Activated T-cell treated with anti-CD3 and anti-CD28 coated beads, Interleukin-2, amount 50 U/mL, for 72 hours (primary cell): Measurements from ENCODE around the gene NYAP1. TPM values are rescaled to one million over a fixed set of nuclear protein-coding genes. Genes with fewer than 3 reads are reported as not detected.
A peak's percentile ranks its signal among the peaks of the same experiment; 100 is the strongest.

ENCODE experiments used
- ATAC-seq, 2 donors: fragments of 150-1000 bp; cut with Tn5 transposase; replicated peaks in 1 of 2; 2 replicates each; pipeline ENCODE4 v1.10.0; 2021; ENCODE audit warnings: moderate library complexity in 2 of 2, mild to moderate bottlenecking in 1 of 2
- DNase-seq, 2 donors: peaks; one replicate each; pipeline ENCODE4 v3.0.0; 2021 to 2022; ENCODE audit warnings: mixed read lengths in 1 of 2
- H3K27ac Mint-ChIP-seq: one replicate; pipeline ENCODE4 v1.8.0; 2022; ENCODE audit warnings: mild to moderate bottlenecking, moderate library complexity, mixed read lengths
- H3K27me3 Mint-ChIP-seq: one replicate; pipeline ENCODE4 v1.8.0; 2022; ENCODE audit warnings: low read depth, mixed read lengths
- H3K36me3 Mint-ChIP-seq, 2 donors: one replicate each; pipeline ENCODE4 v1.8.0; 2022; ENCODE audit warnings: mixed read lengths in 2 of 2, mild to moderate bottlenecking in 1 of 2; ENCODE audit not compliant: insufficient read depth in 2 of 2
- H3K4me1 Mint-ChIP-seq: one replicate; pipeline ENCODE4 v1.8.0; 2022; ENCODE audit warnings: low read depth, mixed read lengths
- H3K4me3 Mint-ChIP-seq, 2 donors: one replicate each; pipeline ENCODE4 v1.8.0; 2022; ENCODE audit warnings: mild to moderate bottlenecking in 2 of 2, mixed read lengths in 2 of 2, moderate library complexity in 2 of 2
- H3K9me3 Mint-ChIP-seq, 2 donors: one replicate each; pipeline ENCODE4 v1.8.0; 2022; ENCODE audit warnings: mixed read lengths in 2 of 2
- total RNA-seq, 2 donors: library from RNA; stranded (reverse); gene quantifications; one replicate each; pipeline ENCODE4 v1.2.3, GENCODE V29; 2022

NYAP1 gene
- total RNA-seq, 2 donors from 2014 or later: 0.67 to 0.72 TPM

DNA sequence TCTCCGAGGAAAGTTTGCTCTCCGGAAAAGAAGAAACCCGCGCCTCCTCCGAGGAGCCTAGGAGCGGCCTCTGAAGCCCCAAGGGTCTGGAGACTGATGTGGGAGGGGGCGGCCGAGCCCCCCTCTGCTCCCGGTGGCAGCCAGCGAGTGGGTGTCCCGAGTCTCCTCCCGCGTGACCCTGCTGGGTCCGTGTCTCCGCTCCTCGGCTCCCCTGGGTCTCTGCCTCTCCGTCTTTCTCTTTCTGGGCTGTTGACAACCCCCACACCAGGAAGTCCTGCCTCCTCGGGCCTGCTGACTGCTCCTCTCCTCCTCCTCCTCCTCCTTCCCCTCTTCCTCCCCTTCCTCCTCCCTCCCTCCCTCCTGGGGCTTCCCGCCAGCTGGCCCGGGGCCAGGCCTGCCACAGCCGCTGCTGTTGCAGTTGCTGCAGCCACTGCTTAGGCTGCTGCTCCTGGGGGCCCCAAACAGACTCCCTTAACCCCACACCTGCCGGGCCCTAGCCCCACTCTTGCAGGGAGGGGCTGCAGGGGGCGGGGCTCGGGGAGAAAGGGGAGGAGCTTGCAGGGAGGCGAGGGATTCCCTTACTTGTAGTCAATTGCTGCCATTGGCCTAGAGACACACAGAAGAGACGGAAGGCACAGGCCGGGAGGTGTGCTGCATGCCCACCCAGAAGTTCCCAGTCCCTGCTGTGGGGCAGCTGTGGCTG is 4.6 kb upstream of the NYAP1 start, which contains the start of gene TSC22D4:
Gene TSC22D4, minus strand, starts transcription at position 257 of the 703 bp plus-strand sequence. CDS start 1,176 bp downstream, outside the sequence.
- Mint-ChIP-seq H3K9me3 (no peaks in the 10 kb centered on the region), H3K4me1 (peaks cover 42% of the 10 kb centered on the region), H3K27me3 (no peaks in the 10 kb centered on the region), H3K4me3 (peak within 1 kb of the TSS; percentile 86), H3K36me3 (peaks cover 7 to 11% of the 10 kb centered on the region in 2 donors), H3K27ac (peak within 1 kb of the TSS; percentile 94)
- DNase-seq (peak; percentile 91), ATAC-seq (peak; percentile 77 to 78)

DNA sequence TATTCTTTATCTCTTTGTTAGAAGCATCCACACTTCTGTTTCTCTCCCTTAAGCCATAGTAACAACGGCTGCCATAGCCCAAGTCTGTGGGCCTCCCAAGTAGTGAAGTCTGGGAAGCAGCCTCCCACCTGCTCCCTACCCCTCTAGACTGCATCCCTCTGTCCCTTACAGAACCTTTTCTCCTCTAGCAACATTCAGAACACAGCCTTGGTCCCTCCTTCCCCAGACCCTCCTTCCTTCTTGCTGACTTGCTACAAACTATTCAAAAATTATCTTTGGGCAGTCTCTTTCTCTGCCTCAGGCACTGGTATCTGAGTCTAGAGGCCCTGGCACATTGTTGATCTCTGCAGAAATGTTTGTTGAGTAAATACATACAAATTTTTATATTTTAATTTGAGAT is 2.3 kb upstream of the NYAP1 start:
- no peak for DNase-seq
- no peak overlapping the region for H3K4me3 Mint-ChIP-seq

DNA sequence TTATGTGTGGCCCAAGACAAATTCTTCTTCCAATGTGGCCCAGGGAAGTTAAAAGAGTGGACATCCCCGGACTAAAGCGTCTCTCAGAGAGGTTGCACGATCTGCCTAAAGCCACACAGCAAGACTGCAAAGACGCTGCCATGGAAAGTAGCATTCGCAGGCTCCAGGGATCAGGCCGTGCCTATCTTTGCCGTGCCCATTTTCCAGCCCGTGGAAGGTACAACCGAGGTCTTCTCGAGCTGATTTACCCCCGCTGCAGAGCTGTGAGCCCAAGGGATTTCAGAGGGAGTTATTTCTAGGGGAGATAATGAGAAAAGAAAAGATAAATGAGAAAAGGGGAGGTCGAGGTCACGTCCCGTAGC is 1.0 kb upstream of the NYAP1 start:
- ATAC-seq (no peak), DNase-seq (no peak)
- Mint-ChIP-seq H3K27me3 (no peaks in the 10 kb centered on the region), H3K4me3 (peak overlapping the region; percentile 96 to 97), H3K4me1 (peaks cover 13% of the 10 kb centered on the region), H3K36me3 (peaks cover 0 to 6% of the 10 kb centered on the region in 2 donors), H3K9me3 (no peaks in the 10 kb centered on the region), H3K27ac (peak overlapping the region; percentile 68)

More for the DNA sequence above, 2.3 kb upstream of the NYAP1 start:
- peaks cover 20% of the 10 kb centered on the region for H3K4me1 Mint-ChIP-seq
- H3K27me3 Mint-ChIP-seq: no peaks in the 10 kb centered on the region
- no peak overlapping the region for H3K27ac Mint-ChIP-seq
- H3K36me3 Mint-ChIP-seq: peaks cover 2 to 10% of the 10 kb centered on the region in 2 donors
- no peak for ATAC-seq
- H3K9me3 Mint-ChIP-seq: no peaks in the 10 kb centered on the region

- no peaks in the 10 kb centered on the region for H3K9me3 Mint-ChIP-seq
- ATAC-seq (peak; percentile 70 to 72), DNase-seq (peak; percentile 89 to 93)
- no peaks in the 10 kb centered on the region for H3K27me3 Mint-ChIP-seq
- peaks cover 0 to 5% of the 10 kb centered on the region in 2 donors for H3K36me3 Mint-ChIP-seq
- H3K4me1 Mint-ChIP-seq: peaks cover 13% of the 10 kb centered on the region
- peak overlapping the region; percentile 68 for H3K27ac Mint-ChIP-seq
- peak overlapping the region; percentile 96 to 97 for H3K4me3 Mint-ChIP-seq
Observed at GRCh38 chr7:100483090-100483721, 521 bp upstream of the NYAP1 start.

DNA sequence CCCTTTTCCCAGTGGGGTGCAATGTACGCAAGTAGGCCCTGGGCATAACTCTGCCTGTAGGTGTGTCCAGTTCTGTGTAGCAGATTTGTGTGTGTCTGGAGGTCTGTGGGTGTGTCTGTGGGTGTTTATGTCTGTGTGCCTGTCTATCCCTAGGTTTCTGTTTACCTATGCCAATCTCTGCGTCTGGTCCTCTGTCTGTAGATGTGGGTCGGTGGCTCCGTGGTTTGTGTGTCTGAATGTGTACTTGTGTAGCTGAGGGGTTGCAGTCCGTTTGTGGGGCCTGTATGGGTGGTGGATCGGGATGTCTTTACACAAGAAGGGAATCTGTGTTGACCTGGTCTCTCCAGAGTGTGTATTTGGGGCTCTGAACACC is 932 bp downstream of the NYAP1 start:
- no peak overlapping the region for H3K27ac Mint-ChIP-seq
- H3K4me1 Mint-ChIP-seq: peaks cover 9% of the 10 kb centered on the region
- no peak for DNase-seq
- H3K9me3 Mint-ChIP-seq: no peaks in the 10 kb centered on the region
- no peak for ATAC-seq
- H3K27me3 Mint-ChIP-seq: no peaks in the 10 kb centered on the region
- peak overlapping the region in 1 of 2 donors; percentile 7 for H3K4me3 Mint-ChIP-seq
- H3K36me3 Mint-ChIP-seq: no peaks in the 10 kb centered on the region

GRCh38 chr7:100485471-100485876 is 1.7 kb downstream of the NYAP1 start:
- DNase-seq (no peak), ATAC-seq (no peak)
- H3K27ac Mint-ChIP-seq: no peak overlapping the region
- H3K4me3 Mint-ChIP-seq: no peak overlapping the region
- no peaks in the 10 kb centered on the region for H3K9me3 Mint-ChIP-seq
- peaks cover 7% of the 10 kb centered on the region for H3K4me1 Mint-ChIP-seq
- H3K36me3 Mint-ChIP-seq: no peaks in the 10 kb centered on the region
- no peaks in the 10 kb centered on the region for H3K27me3 Mint-ChIP-seq

GRCh38 chr7:100486111-100486636 is 2.4 kb downstream of the NYAP1 start:
- no peaks in the 10 kb centered on the region for H3K36me3 Mint-ChIP-seq
- no peak overlapping the region for H3K4me3 Mint-ChIP-seq
- DNase-seq: no peak
- peaks cover 7% of the 10 kb centered on the region for H3K4me1 Mint-ChIP-seq
- no peak for ATAC-seq
- H3K27ac Mint-ChIP-seq: no peak overlapping the region
- no peaks in the 10 kb centered on the region for H3K27me3 Mint-ChIP-seq
- H3K9me3 Mint-ChIP-seq: no peaks in the 10 kb centered on the region

DNA sequence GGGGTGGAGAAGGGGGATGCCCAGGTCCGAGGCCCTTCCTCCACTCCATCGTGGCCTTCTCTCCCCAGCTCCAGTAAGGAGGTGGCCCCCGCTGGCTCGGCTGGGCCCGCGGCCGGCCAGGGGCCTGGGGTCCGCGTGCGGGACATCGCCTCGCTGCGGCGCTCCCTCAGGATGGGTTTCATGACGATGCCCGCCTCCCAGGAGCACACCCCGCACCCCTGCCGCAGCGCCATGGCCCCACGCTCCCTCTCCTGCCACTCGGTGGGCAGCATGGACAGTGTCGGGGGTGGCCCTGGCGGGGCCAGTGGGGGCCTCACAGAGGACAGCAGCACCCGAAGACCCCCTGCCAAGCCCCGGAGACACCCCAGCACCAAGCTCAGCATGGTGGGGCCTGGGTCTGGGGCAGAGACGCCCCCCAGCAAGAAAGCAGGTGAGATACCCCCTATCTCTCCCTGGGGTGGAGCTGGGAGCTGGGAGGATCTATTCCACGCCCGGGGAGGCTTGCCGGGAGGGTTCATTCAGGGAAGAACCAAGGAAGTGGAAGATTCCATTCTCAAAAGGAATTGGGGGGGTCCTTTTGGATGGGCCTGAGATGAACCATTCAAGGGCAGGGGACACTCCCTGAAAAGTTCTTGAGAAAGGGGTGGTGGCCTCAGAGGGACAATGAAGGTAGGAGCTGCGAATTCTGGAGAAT is 3.2 kb downstream of the NYAP1 start:
- Mint-ChIP-seq H3K36me3 (no peaks in the 10 kb centered on the region), H3K4me3 (no peak overlapping the region), H3K27me3 (no peaks in the 10 kb centered on the region), H3K27ac (no peak overlapping the region), H3K9me3 (no peaks in the 10 kb centered on the region), H3K4me1 (peaks cover 7% of the 10 kb centered on the region)
- DNase-seq (no peak), ATAC-seq (no peak)

GRCh38 chr7:100488333-100489095 is 4.8 kb downstream of the NYAP1 start:
- H3K4me3 Mint-ChIP-seq: no peak overlapping the region
- H3K36me3 Mint-ChIP-seq: no peaks in the 10 kb centered on the region
- H3K27me3 Mint-ChIP-seq: no peaks in the 10 kb centered on the region
- no peak for DNase-seq
- peaks cover 5% of the 10 kb centered on the region for H3K4me1 Mint-ChIP-seq
- no peaks in the 10 kb centered on the region for H3K9me3 Mint-ChIP-seq
- no peak overlapping the region for H3K27ac Mint-ChIP-seq
- no peak for ATAC-seq

DNA sequence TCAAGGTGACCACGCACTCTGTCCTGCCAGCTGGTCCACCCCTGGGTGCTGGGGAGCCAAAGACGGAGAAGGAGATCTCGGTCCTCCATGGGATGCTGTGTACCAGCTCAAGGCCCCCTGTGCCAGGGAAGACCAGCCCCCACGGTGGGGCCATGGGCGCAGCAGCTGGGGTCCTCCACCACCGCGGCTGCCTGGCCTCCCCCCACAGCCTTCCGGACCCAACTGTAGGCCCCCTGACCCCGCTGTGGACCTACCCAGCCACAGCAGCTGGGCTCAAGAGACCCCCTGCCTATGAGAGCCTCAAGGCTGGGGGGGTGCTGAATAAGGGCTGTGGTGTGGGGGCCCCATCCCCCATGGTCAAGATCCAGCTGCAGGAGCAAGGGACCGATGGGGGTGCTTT is 5.4 kb downstream of the NYAP1 start:
- Mint-ChIP-seq H3K36me3 (no peaks in the 10 kb centered on the region), H3K4me1 (peaks cover 5% of the 10 kb centered on the region), H3K27me3 (no peaks in the 10 kb centered on the region), H3K27ac (no peak overlapping the region), H3K9me3 (no peaks in the 10 kb centered on the region), H3K4me3 (no peak overlapping the region)
- ATAC-seq (no peak), DNase-seq (no peak)

GRCh38 chr7:100489824-100490223 is 6.1 kb downstream of the NYAP1 start:
- Mint-ChIP-seq H3K9me3 (no peaks in the 10 kb centered on the region), H3K27me3 (no peaks in the 10 kb centered on the region), H3K36me3 (no peaks in the 10 kb centered on the region), H3K4me1 (peaks cover 5% of the 10 kb centered on the region), H3K27ac (no peak overlapping the region), H3K4me3 (no peak overlapping the region)
- DNase-seq: no peak
- ATAC-seq: no peak

GRCh38 chr7:100490483-100491191 is 6.9 kb downstream of the NYAP1 start:
- Mint-ChIP-seq H3K27ac (no peak overlapping the region), H3K27me3 (no peaks in the 10 kb centered on the region), H3K4me1 (peaks cover 5% of the 10 kb centered on the region), H3K4me3 (no peak overlapping the region), H3K36me3 (no peaks in the 10 kb centered on the region), H3K9me3 (no peaks in the 10 kb centered on the region)
- DNase-seq: no peak
- ATAC-seq: no peak
